Activated CD4-positive, CD25-positive, alpha-beta regulatory T cell (primary cell): ENCODE results near the gene IGF1R.

ENCODE experiments used
- DNase-seq, 4 experiments: peaks; one replicate each; lab custom pipeline; 2025; lab: John Stamatoyannopoulos, UW

IGF1R gene

GRCh38 chr15:98887976-98888375 is 239.6 kb downstream of the IGF1R start:
- DNase-seq: no peak

GRCh38 chr15:98888820-98889479 is 240.6 kb downstream of the IGF1R start:
- no peak for DNase-seq

- DNase-seq: no peak
These were observed 241.8 kb downstream of the IGF1R start for GRCh38 chr15:98889930-98890695.

- no peak for DNase-seq
These were observed 243.0 kb downstream of the IGF1R start for GRCh38 chr15:98891301-98891700.

- DNase-seq: no peak
These were observed 245.1 kb downstream of the IGF1R start for GRCh38 chr15:98893401-98893800.

GRCh38 chr15:98894312-98894711 is 246.0 kb downstream of the IGF1R start:
- no peak for DNase-seq

- no peak for DNase-seq
These were observed 247.8 kb downstream of the IGF1R start for GRCh38 chr15:98896002-98896721.

GRCh38 chr15:98896802-98897732 is 248.7 kb downstream of the IGF1R start:
- DNase-seq: no peak

GRCh38 chr15:98898122-98898521 is 249.8 kb downstream of the IGF1R start:
- no peak for DNase-seq

GRCh38 chr15:98899272-98900021 is 251.1 kb downstream of the IGF1R start:
- no peak for DNase-seq

GRCh38 chr15:98900356-98900755 is 252.0 kb downstream of the IGF1R start:
- DNase-seq: no peak

GRCh38 chr15:98901434-98902072 is 253.2 kb downstream of the IGF1R start:
- no peak for DNase-seq

GRCh38 chr15:98902931-98903330 is 254.6 kb downstream of the IGF1R start:
- no peak for DNase-seq

- DNase-seq: no peak
These were observed 255.2 kb downstream of the IGF1R start for GRCh38 chr15:98903377-98904018.

- DNase-seq: no peak
These were observed 256.2 kb downstream of the IGF1R start for GRCh38 chr15:98904544-98904943.

- no peak for DNase-seq
These were observed 257.8 kb downstream of the IGF1R start for GRCh38 chr15:98905963-98906711.

- no peak for DNase-seq
These were observed 258.4 kb downstream of the IGF1R start for GRCh38 chr15:98906712-98907083.

GRCh38 chr15:98907927-98908471 is 259.7 kb downstream of the IGF1R start:
- DNase-seq: no peak
